Epithelial cell of alveolus of lung (primary cell): Measurements from ENCODE around the gene DMRT1. TPM values are rescaled to one million over a fixed set of nuclear protein-coding genes. Genes with fewer than 3 reads are reported as not detected.

Experiments used
- total RNA-seq: library from RNA; depleted of rRNA; stranded (reverse); fragments of >200 nt; gene quantifications from 2 replicates; pipeline ENCODE4 v1.2.1, GENCODE V29; 2015

DMRT1 gene
- not detected in 2 replicates for total RNA-seq

DNA sequence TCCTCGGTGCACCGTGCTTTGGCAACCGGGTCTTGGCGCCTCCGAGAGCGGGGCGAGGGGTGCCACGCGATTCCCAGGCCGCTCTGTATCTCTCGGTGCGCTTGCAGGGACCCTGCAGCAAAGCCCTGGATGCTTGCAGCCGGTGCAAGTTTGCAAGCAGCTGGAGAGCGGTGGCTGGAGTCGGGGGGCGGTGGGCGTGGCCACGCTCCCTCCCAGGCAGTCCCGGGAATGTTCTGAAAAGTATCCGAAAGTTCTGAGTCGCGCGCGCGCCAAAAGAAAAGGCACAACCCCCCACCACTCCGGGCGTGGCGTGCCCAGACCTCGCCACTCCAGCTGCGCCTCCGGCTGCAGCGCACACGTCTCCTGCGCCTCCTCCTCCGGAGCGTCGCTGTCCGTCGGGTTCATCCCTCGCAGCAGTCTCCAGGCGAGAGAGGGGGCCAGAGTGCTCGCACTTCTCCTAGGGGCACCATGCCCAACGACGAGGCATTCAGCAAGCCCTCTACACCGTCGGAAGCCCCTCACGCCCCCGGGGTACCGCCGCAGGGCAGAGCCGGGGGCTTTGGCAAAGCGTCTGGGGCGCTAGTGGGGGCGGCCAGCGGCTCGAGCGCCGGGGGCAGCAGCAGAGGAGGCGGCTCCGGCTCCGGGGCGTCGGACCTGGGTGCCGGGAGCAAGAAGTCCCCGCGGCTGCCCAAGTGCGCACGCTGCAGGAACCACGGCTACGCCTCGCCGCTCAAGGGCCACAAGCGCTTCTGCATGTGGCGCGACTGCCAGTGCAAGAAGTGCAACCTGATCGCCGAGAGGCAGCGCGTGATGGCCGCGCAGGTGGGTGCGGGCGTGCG, at the start of gene DMRT1:
Gene DMRT1, plus strand, starts transcription at position 327 of the 839 bp plus-strand sequence. Its CDS starts 142 bp downstream, at position 469.

DNA sequence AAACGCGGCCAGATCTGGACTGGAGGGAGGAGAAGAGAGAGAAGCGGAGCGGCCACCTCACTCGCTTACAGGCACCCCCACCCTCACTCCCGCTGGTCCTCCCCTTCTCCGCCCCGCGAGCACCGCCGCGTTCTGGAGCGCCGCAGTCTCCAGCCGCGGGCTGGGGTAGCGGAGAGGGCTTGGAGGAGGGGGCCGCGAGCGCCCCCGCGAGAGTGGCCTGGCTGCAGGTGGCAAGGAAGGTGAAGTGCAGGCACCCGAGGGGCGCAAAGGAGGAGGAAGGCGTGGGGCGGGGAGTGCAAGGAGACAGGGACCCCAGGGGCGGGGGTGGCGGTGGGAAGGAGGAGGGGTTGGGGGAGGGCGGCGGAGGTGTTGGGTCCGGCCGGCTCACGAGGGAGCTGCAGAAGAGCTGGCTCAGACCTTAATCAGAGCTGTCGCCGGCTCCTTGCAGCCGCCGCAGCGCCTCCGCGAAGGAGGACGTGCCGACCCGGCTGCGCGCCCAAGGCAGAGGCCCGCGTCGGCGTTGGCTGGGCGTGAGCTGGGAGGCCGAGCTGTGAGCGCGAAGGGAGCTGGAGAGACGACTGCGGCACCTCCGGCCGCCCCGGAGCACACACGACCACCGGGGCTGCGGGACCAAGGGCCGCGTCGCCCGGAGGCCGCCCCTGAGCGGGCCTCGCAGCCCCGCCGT, 134.9 kb downstream of the DMRT1 start, which contains the start of gene DMRT3:
Gene DMRT3, plus strand, starts transcription at position 398 of the 685 bp plus-strand sequence. CDS start 347 bp downstream, outside the sequence.

Other genes with a start within 250 kb of the DMRT1 start
- gene DMRT3, start 135.0 kb downstream of the DMRT1 start, total RNA-seq = not detected in 2 replicates
- gene DMRT2, start 208.7 kb downstream of the DMRT1 start, total RNA-seq = not detected in 2 replicates